GM12875 (cell line): ENCODE measurements around the gene RND3.

Experiments used
- H3K4me3 ChIP-seq: one replicate; pipeline ENCODE4 v1.5.1; 2011; ENCODE audit warnings: low read depth, low read length, control low read depth
- CTCF ChIP-seq: IDR thresholded peaks from 2 replicates; pipeline ENCODE4 v1.5.1; 2011; ENCODE audit warnings: low read depth, mild to moderate bottlenecking, control low read depth, inconsistent platforms, low read length, moderate library complexity, borderline replicate concordance; ENCODE audit not compliant: insufficient read depth

RND3 gene

GRCh38 chr2:150476286-150476685 lies 11.2 kb downstream of the RND3 start:
- H3K4me3 ChIP-seq: no peak overlapping the region
- no peak for TF ChIP-seq CTCF

DNA sequence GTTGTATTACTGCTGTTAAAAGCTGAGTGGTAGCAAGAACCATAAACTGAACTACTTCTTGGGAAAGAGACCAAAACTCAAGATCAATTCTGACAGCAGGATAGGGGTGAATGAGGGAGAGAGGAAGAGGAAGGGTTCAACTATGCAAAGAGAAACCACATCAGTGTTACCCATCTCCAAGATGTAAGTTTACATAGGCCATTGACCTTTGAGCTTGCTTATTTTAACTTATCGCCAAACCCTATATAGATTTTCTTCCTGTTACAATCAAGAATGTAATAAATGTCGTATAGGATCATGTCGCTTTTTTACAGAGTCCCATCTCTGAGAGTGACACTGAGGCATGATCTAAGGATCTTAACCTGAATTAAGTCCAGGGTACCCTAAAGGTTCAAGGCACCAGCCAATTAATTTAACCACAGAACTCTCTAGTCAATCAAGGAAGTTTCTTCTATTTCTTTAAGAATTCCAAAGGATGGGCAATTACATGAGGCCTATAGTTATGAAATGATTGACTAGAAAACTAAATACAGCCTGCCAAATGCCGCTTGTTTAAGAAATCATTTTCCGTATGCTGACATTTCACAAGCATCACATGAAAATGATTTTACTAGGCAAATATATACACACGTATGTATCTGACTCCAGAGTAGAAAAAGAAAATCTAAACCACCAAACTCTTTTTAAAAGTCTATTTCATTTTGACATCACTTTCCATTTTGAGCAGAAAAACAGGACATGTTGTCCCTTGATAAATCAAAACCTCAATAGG lies 11.8 kb downstream of the RND3 start:
- H3K4me3 ChIP-seq: no peak overlapping the region
- no peak for TF ChIP-seq CTCF

GRCh38 chr2:150474326-150475074 lies 13.0 kb downstream of the RND3 start:
- TF ChIP-seq CTCF: no peak

DNA sequence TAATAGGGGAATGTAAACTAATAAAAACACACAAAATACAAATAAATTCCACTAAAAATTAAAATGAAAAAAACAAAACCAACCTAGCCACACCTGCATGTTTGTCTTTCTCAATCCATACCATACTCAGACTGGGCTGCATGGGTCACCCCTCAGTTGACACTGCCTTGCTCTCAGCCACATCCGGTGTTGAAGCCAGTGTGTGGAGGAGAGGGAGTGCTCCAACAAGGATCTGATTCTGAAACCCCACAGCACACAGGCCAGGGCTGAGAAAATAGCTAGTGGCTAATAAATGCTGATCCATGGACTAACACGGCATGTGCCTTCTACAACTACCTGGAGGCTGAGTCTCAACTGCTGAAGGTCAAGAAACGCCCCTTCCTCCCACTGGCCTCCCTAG lies 13.7 kb downstream of the RND3 start:
- TF ChIP-seq CTCF: no peak

More at GRCh38 chr2:150474326-150475074, 13.0 kb downstream of the RND3 start:
- no peak overlapping the region for H3K4me3 ChIP-seq

GRCh38 chr2:150472511-150472899 lies 15.0 kb downstream of the RND3 start:
- no peak overlapping the region for H3K4me3 ChIP-seq
- TF ChIP-seq CTCF: no peak

More for the DNA sequence above, 13.7 kb downstream of the RND3 start:
- no peak overlapping the region for H3K4me3 ChIP-seq

GRCh38 chr2:150471813-150472510 lies 15.5 kb downstream of the RND3 start:
- H3K4me3 ChIP-seq: no peak overlapping the region
- TF ChIP-seq CTCF: no peak
